ENCODE data around the gene CABP2. TPM values are rescaled to one million over a fixed set of nuclear protein-coding genes. Genes with fewer than 3 reads are reported as not detected.

The CABP2 gene
- total RNA-seq, 2 donors from 2014 or later: not detected

DNA sequence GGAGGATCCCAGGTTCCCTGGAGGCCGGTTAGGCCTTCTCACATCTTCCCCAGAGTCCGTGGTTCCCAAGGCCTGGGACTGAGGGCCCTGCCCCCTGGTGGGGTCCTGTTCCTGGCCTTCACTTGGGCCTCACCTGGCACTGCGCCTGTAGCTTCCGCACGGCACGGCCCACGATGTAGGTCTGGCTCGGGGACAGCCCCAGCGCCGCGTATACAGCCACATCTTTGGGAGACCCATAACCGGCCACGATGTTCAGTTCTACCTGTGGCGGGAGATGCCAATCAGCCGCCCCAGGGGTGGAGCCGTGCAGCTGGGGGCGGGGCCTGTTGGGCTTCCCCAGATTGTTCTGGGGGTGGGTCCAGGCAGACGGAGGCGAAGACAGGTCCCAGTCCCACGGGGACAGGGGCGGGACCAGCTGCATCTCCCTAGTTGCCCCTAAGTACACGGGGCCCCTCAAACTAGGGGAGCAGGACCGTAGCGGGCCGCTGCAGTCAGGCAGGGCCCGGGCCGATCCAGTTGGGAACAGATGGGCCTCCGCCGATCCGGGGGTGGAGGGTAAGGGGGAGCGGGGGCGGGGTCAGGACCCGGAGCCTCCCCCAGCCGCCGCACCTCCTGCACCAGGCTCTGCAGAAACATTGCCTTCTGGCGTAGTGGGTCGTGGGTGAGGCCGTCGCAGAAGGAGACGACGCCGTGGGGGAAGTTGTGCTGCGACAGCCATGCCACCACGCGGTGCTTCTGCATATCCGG lies 30.3 kb downstream of the CABP2 start:
- H3K27ac ChIP-seq: no peak overlapping the region
- no peaks in the 10 kb centered on the region for H3K4me1 ChIP-seq (ENCODE audit: control insufficient read depth in 1 of 2, low read depth in 2 of 2)
- peaks cover 53% of the 10 kb centered on the region for H3K36me3 ChIP-seq
- DNase-seq (ENCODE audit: low spot score): no peak
- no peak for ATAC-seq (ENCODE audit: insufficient number of reproducible peaks, low FRiP score, low read depth)
- no peaks in the 10 kb centered on the region for H3K27me3 ChIP-seq (replicated peaks; ENCODE audit: insufficient read depth)
- no peak overlapping the region for H3K4me3 ChIP-seq
- H3K9me3 ChIP-seq: no peaks in the 10 kb centered on the region
- TF ChIP-seq, protein P1, sequence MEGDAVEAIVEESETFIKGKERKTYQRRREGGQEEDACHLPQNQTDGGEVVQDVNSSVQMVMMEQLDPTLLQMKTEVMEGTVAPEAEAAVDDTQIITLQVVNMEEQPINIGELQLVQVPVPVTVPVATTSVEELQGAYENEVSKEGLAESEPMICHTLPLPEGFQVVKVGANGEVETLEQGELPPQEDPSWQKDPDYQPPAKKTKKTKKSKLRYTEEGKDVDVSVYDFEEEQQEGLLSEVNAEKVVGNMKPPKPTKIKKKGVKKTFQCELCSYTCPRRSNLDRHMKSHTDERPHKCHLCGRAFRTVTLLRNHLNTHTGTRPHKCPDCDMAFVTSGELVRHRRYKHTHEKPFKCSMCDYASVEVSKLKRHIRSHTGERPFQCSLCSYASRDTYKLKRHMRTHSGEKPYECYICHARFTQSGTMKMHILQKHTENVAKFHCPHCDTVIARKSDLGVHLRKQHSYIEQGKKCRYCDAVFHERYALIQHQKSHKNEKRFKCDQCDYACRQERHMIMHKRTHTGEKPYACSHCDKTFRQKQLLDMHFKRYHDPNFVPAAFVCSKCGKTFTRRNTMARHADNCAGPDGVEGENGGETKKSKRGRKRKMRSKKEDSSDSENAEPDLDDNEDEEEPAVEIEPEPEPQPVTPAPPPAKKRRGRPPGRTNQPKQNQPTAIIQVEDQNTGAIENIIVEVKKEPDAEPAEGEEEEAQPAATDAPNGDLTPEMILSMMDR (IDR thresholded peaks at IDR 0.05): no peak

DNA sequence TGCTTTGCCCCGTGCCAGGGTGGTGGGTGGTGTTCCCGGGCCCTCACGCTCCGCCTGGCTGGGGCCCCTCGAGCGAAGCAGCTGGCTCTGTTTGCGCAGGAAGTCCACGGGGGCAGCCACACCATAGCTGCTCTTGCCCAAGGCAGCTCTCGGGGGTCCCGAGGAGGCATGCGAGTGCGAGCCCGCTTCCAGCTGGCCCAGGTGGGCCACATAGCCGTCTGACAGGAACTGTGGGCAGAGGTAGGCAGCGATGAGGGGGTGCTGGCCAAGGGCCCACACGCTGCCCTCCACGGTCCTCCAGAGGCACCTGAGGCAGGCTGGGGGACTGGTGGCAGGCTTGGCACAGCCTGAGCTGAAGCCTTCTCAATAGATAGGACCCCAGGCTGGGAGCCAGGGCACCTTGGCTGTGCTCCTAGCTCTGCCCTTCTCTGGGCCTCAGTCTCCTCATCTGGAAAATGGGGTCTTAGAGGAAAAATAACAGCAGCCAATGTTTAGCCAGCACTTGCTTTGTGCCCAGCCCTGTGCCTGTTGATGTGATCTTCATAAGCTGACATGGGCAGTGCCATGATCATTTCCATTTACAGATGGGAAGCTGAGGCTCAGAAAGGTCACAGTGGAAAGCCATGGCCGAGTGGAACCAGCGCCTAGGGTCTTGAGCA lies 31.0 kb downstream of the CABP2 start:
- TF ChIP-seq, protein P1 (IDR thresholded peaks at IDR 0.05): no peak
- no peak overlapping the region for H3K27ac ChIP-seq
- DNase-seq (ENCODE audit: low spot score): no peak
- no peak overlapping the region for H3K4me3 ChIP-seq
- H3K27me3 ChIP-seq (replicated peaks; ENCODE audit: insufficient read depth): no peaks in the 10 kb centered on the region
- no peaks in the 10 kb centered on the region for H3K4me1 ChIP-seq (ENCODE audit: control insufficient read depth in 1 of 2, low read depth in 2 of 2)
- peaks cover 52% of the 10 kb centered on the region for H3K36me3 ChIP-seq
- ATAC-seq (ENCODE audit: insufficient number of reproducible peaks, low FRiP score, low read depth): no peak
- H3K9me3 ChIP-seq: no peaks in the 10 kb centered on the region

DNA sequence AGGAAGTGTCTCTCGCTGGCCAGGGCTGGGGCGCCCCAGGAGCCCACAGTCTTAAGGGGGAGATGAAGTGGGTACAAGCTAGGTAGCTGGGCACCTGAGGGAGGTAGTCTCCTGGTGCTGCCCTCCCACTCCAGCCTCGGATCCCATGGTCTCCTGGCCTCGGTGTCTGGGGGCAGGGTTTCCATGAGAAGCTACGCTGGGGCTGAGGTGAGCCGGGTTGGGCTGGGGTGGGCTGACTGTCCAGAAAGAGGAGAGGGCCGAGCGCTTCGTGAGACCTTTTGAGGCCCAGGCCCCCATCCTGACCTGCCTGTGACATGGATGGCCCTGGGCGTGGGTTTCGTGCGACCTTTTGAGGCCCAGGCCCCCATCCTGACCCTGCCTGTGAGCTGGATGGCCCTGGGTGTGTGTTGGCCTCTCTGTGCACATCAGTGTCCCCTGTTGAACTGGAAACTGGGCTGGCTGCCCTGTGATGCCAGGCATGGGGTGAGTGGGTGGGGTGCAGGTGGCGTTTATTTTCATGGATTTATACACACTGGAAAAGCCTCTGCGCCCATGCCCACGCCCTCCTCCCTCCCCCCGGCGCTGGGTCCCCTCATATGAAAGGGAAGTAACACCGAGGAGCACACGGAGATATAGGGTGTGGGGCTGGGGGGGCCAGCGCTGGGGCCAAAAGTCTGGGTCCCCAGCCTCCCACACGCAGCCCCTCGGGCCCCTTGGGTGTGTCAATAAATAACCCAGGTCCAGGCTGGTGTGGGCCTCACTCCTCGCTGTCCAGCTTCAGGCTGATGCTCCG lies 31.8 kb downstream of the CABP2 start:
- Histone ChIP-seq H3K36me3 (peaks cover 49% of the 10 kb centered on the region), H3K27me3 (replicated peaks; ENCODE audit: insufficient read depth) (no peaks in the 10 kb centered on the region), H3K9me3 (no peaks in the 10 kb centered on the region), H3K4me3 (no peak overlapping the region), H3K4me1 (ENCODE audit: control insufficient read depth in 1 of 2, low read depth in 2 of 2) (no peaks in the 10 kb centered on the region), H3K27ac (no peak overlapping the region)
- ATAC-seq (ENCODE audit: insufficient number of reproducible peaks, low FRiP score, low read depth) (no peak), DNase-seq (ENCODE audit: low spot score) (no peak)
- TF ChIP-seq, protein P1 (IDR thresholded peaks at IDR 0.05): no peak

DNA sequence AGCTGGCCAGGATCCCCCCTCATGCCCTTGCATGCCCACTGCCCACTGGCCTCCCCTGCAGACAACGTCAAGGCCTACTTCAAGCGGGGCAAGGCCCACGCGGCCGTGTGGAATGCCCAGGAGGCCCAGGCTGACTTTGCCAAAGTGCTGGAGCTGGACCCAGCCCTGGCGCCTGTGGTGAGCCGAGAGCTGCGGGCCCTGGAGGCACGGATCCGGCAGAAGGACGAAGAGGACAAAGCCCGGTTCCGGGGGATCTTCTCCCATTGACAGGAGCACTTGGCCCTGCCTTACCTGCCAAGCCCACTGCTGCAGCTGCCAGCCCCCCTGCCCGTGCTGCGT lies 32.5 kb downstream of the CABP2 start:
- no peak overlapping the region for H3K4me3 ChIP-seq
- no peak overlapping the region for H3K27ac ChIP-seq
- TF ChIP-seq, protein P1 (IDR thresholded peaks at IDR 0.05): no peak
- no peak for DNase-seq (ENCODE audit: low spot score)
- no peaks in the 10 kb centered on the region for H3K27me3 ChIP-seq (replicated peaks; ENCODE audit: insufficient read depth)
- no peak for ATAC-seq (ENCODE audit: insufficient number of reproducible peaks, low FRiP score, low read depth)
- peaks cover 44% of the 10 kb centered on the region for H3K36me3 ChIP-seq
- H3K9me3 ChIP-seq: no peaks in the 10 kb centered on the region
- H3K4me1 ChIP-seq (ENCODE audit: control insufficient read depth in 1 of 2, low read depth in 2 of 2): no peaks in the 10 kb centered on the region

All from thoracic aorta (tissue), 2 donors.